Astrocyte (in vitro differentiated cells and primary cell): Measurements from ENCODE around the gene RAB37. TPM values are rescaled to one million over a fixed set of nuclear protein-coding genes. Genes with fewer than 3 reads are reported as not detected.

Experiments
- DNase-seq: peaks from one replicate; pipeline ENCODE4 v3.0.0-alpha.2; 2010; ENCODE audit warnings: low read depth
- FAIRE-seq: peaks from 2 replicates; lab custom pipeline; 2011; peaks lifted over from hg19 to GRCh38; lab: Jason Lieb, UNC
- H2AFZ ChIP-seq: 2 replicates; pipeline ENCODE4 v1.6.0; 2012; ENCODE audit warnings: low read depth, low read length, inconsistent platforms
- H3K27ac ChIP-seq: 2 replicates; pipeline ENCODE4 v1.5.1; 2011; ENCODE audit warnings: low read depth, low read length, inconsistent platforms
- H3K27me3 ChIP-seq: 2 replicates; pipeline ENCODE4 v1.6.0; 2011; ENCODE audit warnings: low read length, inconsistent platforms; ENCODE audit not compliant: insufficient read depth
- H3K36me3 ChIP-seq: 2 replicates; pipeline ENCODE4 v1.5.1; 2011; ENCODE audit warnings: low read length, inconsistent platforms; ENCODE audit not compliant: insufficient read depth
- H3K4me1 ChIP-seq: 2 replicates; pipeline ENCODE4 v1.5.1; 2011; ENCODE audit warnings: low read length, inconsistent platforms; ENCODE audit not compliant: insufficient read depth
- H3K4me2 ChIP-seq: 2 replicates; pipeline ENCODE4 v1.6.0; 2012; ENCODE audit warnings: low read length, inconsistent platforms
- H3K4me3 ChIP-seq: 2 replicates; pipeline ENCODE4 v1.5.1; 2011; ENCODE audit warnings: low read depth, mild to moderate bottlenecking, low read length, inconsistent platforms; ENCODE audit not compliant: insufficient read depth
- H3K79me2 ChIP-seq: 2 replicates; pipeline ENCODE4 v1.6.0; 2012; ENCODE audit warnings: mild to moderate bottlenecking, low read length, inconsistent platforms; ENCODE audit not compliant: insufficient read depth
- H3K9ac ChIP-seq: 2 replicates; pipeline ENCODE4 v1.6.0; 2012; ENCODE audit warnings: mild to moderate bottlenecking, low read length, inconsistent platforms
- H3K9me3 ChIP-seq: 2 replicates; pipeline ENCODE4 v1.5.1; 2012; ENCODE audit warnings: low read depth, mild to moderate bottlenecking, low read length, inconsistent platforms; ENCODE audit not compliant: insufficient read depth
- H4K20me1 ChIP-seq: 2 replicates; pipeline ENCODE4 v1.6.0; 2012; ENCODE audit warnings: low read length, inconsistent platforms; ENCODE audit not compliant: insufficient read depth
- H3K27ac Mint-ChIP-seq: one replicate; pipeline ENCODE4 v1.8.0; 2021; ENCODE audit warnings: mild to moderate bottlenecking, mixed read lengths; ENCODE audit not compliant: unreplicated experiment
- H3K27me3 Mint-ChIP-seq: one replicate; pipeline ENCODE4 v1.8.0; 2021; ENCODE audit warnings: low read depth, mixed read lengths; ENCODE audit not compliant: unreplicated experiment
- H3K36me3 Mint-ChIP-seq: one replicate; pipeline ENCODE4 v1.8.0; 2021; ENCODE audit warnings: low read depth, mixed read lengths; ENCODE audit not compliant: unreplicated experiment
- H3K4me1 Mint-ChIP-seq: one replicate; pipeline ENCODE4 v1.8.0; 2021; ENCODE audit warnings: low read depth, mixed read lengths; ENCODE audit not compliant: unreplicated experiment
- H3K4me3 Mint-ChIP-seq: one replicate; pipeline ENCODE4 v1.8.0; 2021; ENCODE audit warnings: mild to moderate bottlenecking, moderate library complexity, mixed read lengths; ENCODE audit not compliant: unreplicated experiment
- H3K9me3 Mint-ChIP-seq: one replicate; pipeline ENCODE4 v1.8.0; 2021; ENCODE audit warnings: mild to moderate bottlenecking, mixed read lengths; ENCODE audit not compliant: unreplicated experiment
- CTCF ChIP-seq: IDR thresholded peaks from 2 replicates; pipeline ENCODE4 v1.5.1; 2011; ENCODE audit warnings: low read depth, mild to moderate bottlenecking, inconsistent platforms, low read length, moderate library complexity; ENCODE audit not compliant: insufficient read depth
- EZH2 ChIP-seq: IDR thresholded peaks from 2 replicates; pipeline ENCODE4 v1.6.1; 2012; ENCODE audit warnings: mild to moderate bottlenecking, low read length, inconsistent platforms; ENCODE audit not compliant: insufficient read depth
- total RNA-seq: library from RNA; stranded (reverse); gene quantifications from 2 replicates; pipeline ENCODE4 v1.2.1, GENCODE V29; 2021

Gene RAB37
- total RNA-seq, 1 donor from 2014 or later: 0.77 TPM

- Histone ChIP-seq H3K9ac (no peak overlapping the region), H3K4me2 (no peak overlapping the region), H3K27me3 (no peaks in the 10 kb centered on the region), H2AFZ (no peak overlapping the region), H3K4me1 (no peaks in the 10 kb centered on the region), H3K27ac (no peak overlapping the region), H3K9me3 (no peaks in the 10 kb centered on the region), H4K20me1 (no peaks in the 10 kb centered on the region), H3K36me3 (no peaks in the 10 kb centered on the region), H3K79me2 (no peaks in the 10 kb centered on the region), H3K4me3 (no peak overlapping the region)
- Mint-ChIP-seq H3K36me3 (no peaks in the 10 kb centered on the region), H3K27ac (no peak overlapping the region), H3K27me3 (peaks cover 46% of the 10 kb centered on the region), H3K9me3 (peaks cover 5% of the 10 kb centered on the region), H3K4me1 (no peaks in the 10 kb centered on the region), H3K4me3 (no peak overlapping the region)
- no peak for FAIRE-seq
- TF ChIP-seq EZH2: no peak
- TF ChIP-seq CTCF: no peak
- DNase-seq: no peak
Observed at GRCh38 chr17:74697515-74697914, 39.5 kb upstream of the RAB37 start.

GRCh38 chr17:74698069-74698468, 39.0 kb upstream of the RAB37 start:
- Mint-ChIP-seq H3K9me3 (peaks cover 9% of the 10 kb centered on the region), H3K4me3 (no peak overlapping the region)
- FAIRE-seq: no peak

More at GRCh38 chr17:74698069-74698468, 39.0 kb upstream of the RAB37 start:
- Histone ChIP-seq H3K36me3 (no peaks in the 10 kb centered on the region), H4K20me1 (no peaks in the 10 kb centered on the region), H3K4me3 (no peak overlapping the region), H3K4me2 (no peak overlapping the region), H3K4me1 (no peaks in the 10 kb centered on the region), H2AFZ (no peak overlapping the region), H3K27me3 (no peaks in the 10 kb centered on the region), H3K9me3 (no peaks in the 10 kb centered on the region), H3K9ac (no peak overlapping the region), H3K79me2 (no peaks in the 10 kb centered on the region), H3K27ac (no peak overlapping the region)
- Mint-ChIP-seq H3K36me3 (no peaks in the 10 kb centered on the region), H3K4me1 (no peaks in the 10 kb centered on the region), H3K27ac (no peak overlapping the region), H3K27me3 (peaks cover 46% of the 10 kb centered on the region)
- no peak for TF ChIP-seq CTCF
- no peak for TF ChIP-seq EZH2
- DNase-seq: no peak
